Nephron (organoid): Measurements from ENCODE around the gene DZIP1.

Experiments used
- H3K27ac Mint-ChIP-seq, 3 experiments: 2 replicates each; pipeline ENCODE4 v1.8.0; 2020; ENCODE audit warnings: mixed read lengths in 3 of 3, mild to moderate bottlenecking in 2 of 3, moderate library complexity in 1 of 3
- H3K27me3 Mint-ChIP-seq: 2 replicates; pipeline ENCODE4 v1.8.0; 2021; ENCODE audit warnings: low read depth, mild to moderate bottlenecking, moderate library complexity, mixed read lengths
- H3K36me3 Mint-ChIP-seq: 2 replicates; pipeline ENCODE4 v1.8.0; 2020; ENCODE audit warnings: low read depth, mixed read lengths
- H3K4me1 Mint-ChIP-seq: 2 replicates; pipeline ENCODE4 v1.8.0; 2020; ENCODE audit warnings: mixed read lengths
- H3K4me3 Mint-ChIP-seq, 3 experiments: 2 replicates each; pipeline ENCODE4 v1.8.0; 2020; ENCODE audit warnings: mild to moderate bottlenecking in 3 of 3, mixed read lengths in 3 of 3, moderate library complexity in 2 of 3
- H3K9me3 Mint-ChIP-seq: 2 replicates; pipeline ENCODE4 v1.8.0; 2020; ENCODE audit warnings: mixed read lengths
- TF ChIP-seq, protein P1 (sequence below), 3 experiments: fragments of 200-600 bp; sonication (generic); IDR thresholded peaks; one replicate each; pipeline ENCODE4 v1.5.0; 2021; ENCODE audit warnings: antibody characterized with exemption in 3 of 3; ENCODE audit not compliant: unreplicated experiment in 3 of 3

DZIP1 gene

DNA sequence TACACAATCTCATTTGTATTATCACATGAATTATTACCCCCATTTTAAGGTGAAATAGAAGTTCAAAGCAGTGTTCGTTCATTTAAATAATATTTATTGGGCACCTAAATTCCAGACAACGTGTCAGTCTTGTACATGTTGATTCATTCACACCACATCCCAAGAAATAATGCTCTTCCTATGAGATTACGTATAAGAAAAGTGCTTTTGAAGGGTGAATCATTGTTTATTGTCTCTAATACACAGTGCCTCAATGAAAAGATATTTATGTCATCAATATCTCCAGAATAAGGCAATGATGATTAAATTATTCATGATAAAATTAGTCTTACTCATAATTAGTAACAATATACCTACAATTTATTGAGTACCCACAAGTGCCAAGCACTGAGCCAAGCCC lies 56.4 kb downstream of the DZIP1 start:
- Mint-ChIP-seq H3K9me3 (no peaks in the 10 kb centered on the region), H3K36me3 (peaks cover 80% of the 10 kb centered on the region), H3K27ac (no peak overlapping the region), H3K4me1 (no peaks in the 10 kb centered on the region), H3K27me3 (no peaks in the 10 kb centered on the region), H3K4me3 (no peak overlapping the region)
- TF ChIP-seq, protein P1, sequence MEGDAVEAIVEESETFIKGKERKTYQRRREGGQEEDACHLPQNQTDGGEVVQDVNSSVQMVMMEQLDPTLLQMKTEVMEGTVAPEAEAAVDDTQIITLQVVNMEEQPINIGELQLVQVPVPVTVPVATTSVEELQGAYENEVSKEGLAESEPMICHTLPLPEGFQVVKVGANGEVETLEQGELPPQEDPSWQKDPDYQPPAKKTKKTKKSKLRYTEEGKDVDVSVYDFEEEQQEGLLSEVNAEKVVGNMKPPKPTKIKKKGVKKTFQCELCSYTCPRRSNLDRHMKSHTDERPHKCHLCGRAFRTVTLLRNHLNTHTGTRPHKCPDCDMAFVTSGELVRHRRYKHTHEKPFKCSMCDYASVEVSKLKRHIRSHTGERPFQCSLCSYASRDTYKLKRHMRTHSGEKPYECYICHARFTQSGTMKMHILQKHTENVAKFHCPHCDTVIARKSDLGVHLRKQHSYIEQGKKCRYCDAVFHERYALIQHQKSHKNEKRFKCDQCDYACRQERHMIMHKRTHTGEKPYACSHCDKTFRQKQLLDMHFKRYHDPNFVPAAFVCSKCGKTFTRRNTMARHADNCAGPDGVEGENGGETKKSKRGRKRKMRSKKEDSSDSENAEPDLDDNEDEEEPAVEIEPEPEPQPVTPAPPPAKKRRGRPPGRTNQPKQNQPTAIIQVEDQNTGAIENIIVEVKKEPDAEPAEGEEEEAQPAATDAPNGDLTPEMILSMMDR (IDR thresholded peaks at IDR 0.05; ENCODE audit: unreplicated experiment in 3 of 3) = no peak

DNA sequence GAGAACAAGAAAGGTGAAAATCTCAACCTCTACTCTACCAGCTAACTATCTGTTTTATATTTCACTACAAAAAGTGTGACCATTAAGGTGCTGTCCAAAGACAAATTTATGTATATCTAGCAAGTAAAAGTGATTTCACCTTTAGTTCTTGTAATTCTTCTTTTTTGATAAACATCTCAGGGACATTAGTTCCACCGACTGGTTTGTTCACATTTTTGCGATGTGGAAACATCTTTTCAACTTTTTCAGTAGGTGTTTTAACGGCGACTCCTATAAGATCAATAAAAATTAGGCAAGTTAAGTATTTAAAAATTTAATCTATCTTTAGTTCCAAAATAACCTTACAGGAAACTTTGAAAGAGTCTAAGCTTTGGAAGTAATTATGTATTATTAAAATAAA lies 58.6 kb downstream of the DZIP1 start:
- Mint-ChIP-seq H3K9me3 (no peaks in the 10 kb centered on the region), H3K36me3 (peaks cover 76% of the 10 kb centered on the region), H3K4me3 (no peak overlapping the region), H3K4me1 (no peaks in the 10 kb centered on the region), H3K27ac (no peak overlapping the region), H3K27me3 (no peaks in the 10 kb centered on the region)
- TF ChIP-seq, protein P1 (IDR thresholded peaks at IDR 0.05; ENCODE audit: unreplicated experiment in 3 of 3) = no peak

DNA sequence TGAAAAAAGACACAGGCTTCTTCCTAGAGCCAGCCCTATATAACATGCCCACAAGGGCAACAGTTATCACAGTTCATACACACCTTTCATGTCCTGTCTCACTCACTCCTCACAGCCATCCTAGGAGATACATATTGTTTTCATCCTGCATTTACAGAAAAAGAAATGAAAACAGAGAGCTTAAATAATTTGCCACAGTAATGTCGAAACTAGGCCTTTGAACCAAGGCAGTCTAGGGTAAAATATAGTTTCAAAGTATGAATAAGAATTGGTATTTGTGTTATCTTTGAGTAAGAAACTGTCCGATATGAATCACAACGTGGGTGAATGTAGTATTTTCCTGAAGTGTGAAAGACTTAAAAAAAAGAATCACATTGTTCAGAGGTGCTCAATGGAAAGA lies 65.2 kb downstream of the DZIP1 start:
- Mint-ChIP-seq H3K27ac (no peak overlapping the region), H3K9me3 (no peaks in the 10 kb centered on the region), H3K36me3 (peaks cover 63% of the 10 kb centered on the region), H3K4me1 (no peaks in the 10 kb centered on the region), H3K4me3 (no peak overlapping the region), H3K27me3 (no peaks in the 10 kb centered on the region)
- TF ChIP-seq, protein P1 (IDR thresholded peaks at IDR 0.05; ENCODE audit: unreplicated experiment in 3 of 3) = no peak

DNA sequence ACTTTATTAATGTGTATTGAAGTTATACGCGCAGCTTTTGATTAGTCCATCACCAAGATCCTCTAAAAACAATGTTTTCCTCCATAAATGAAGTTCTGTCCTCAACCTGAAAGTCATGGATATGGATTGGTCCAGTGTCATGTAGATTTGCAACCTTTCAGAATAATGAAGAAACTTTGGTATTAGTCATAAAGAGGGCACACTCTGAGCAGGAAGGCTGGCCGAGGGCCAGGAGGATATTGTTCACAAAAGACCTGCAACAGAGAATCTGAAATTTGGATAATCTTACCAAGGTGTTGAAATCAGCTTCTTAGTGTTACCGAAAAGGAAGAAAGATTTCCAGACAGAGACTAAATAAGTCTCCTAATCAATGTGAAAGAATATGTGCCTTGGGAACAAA lies 71.3 kb downstream of the DZIP1 start:
- Mint-ChIP-seq H3K36me3 (peaks cover 18% of the 10 kb centered on the region), H3K27ac (no peak overlapping the region), H3K4me3 (no peak overlapping the region), H3K9me3 (no peaks in the 10 kb centered on the region), H3K27me3 (no peaks in the 10 kb centered on the region), H3K4me1 (no peaks in the 10 kb centered on the region)
- TF ChIP-seq, protein P1 (IDR thresholded peaks at IDR 0.05; ENCODE audit: unreplicated experiment in 3 of 3) = no peak

DNA sequence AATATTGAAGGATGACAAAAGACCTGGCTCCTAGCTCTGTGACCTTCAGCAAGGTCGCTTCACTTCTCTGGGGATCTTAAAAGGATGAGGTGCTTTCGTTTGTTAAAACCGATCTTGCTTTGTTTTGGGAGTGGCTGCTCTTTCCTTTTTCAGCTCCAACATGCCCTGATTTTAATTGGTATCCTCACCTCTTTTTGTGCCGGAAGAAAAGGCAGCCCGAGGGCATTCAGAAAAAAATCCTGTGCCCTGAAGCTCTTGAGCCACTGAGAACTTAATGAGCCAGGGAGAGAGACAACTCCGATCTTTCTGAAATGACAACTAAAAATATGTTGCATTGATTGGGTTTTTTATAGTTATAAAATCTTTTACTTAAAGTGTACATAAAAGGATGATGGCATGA lies 72.6 kb downstream of the DZIP1 start:
- TF ChIP-seq, protein P1 (IDR thresholded peaks at IDR 0.05; ENCODE audit: unreplicated experiment in 3 of 3) = no peak
- peaks cover 21% of the 10 kb centered on the region for H3K36me3 Mint-ChIP-seq
- H3K4me1 Mint-ChIP-seq = no peaks in the 10 kb centered on the region
- no peak overlapping the region for H3K4me3 Mint-ChIP-seq
- peaks cover 5% of the 10 kb centered on the region for H3K27me3 Mint-ChIP-seq
- H3K27ac Mint-ChIP-seq = no peak overlapping the region
- H3K9me3 Mint-ChIP-seq = no peaks in the 10 kb centered on the region

DNA sequence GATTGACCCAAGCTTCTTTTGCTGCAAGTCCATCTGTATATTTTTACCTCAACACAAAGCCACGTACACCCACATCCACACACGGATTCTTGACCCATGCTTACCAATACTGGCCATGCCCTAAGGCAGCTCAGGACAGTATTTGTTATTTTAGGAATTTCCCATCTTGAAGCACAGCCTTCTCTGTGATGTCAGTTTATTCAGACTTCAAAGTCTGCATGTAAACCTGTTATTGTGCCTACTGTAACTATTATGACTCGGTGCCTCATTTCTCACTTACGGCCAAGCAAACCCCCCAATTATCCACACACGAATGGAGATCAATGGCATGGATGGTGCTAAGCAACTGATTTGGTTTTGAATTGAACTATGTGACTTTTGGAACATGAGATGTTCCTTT lies 74.5 kb downstream of the DZIP1 start:
- no peak overlapping the region for H3K4me3 Mint-ChIP-seq
- peaks cover 6% of the 10 kb centered on the region for H3K27me3 Mint-ChIP-seq
- TF ChIP-seq, protein P1 (IDR thresholded peaks at IDR 0.05; ENCODE audit: unreplicated experiment in 3 of 3) = no peak

More for the DNA sequence above, 74.5 kb downstream of the DZIP1 start:
- no peak overlapping the region for H3K27ac Mint-ChIP-seq
- H3K4me1 Mint-ChIP-seq = no peaks in the 10 kb centered on the region
- peaks cover 15% of the 10 kb centered on the region for H3K36me3 Mint-ChIP-seq
- peaks cover 3% of the 10 kb centered on the region for H3K9me3 Mint-ChIP-seq
